CD4-positive, alpha-beta T cell treated with Interferon alpha-2 for 1 hour (primary cell): ENCODE data around the gene NUP210L.

Source experiments
- DNase-seq, 2 donors: peaks; one replicate each; pipeline ENCODE4 v3.0.0-alpha.2; 2020 to 2022

NUP210L gene

GRCh38 chr1:154154534-154155191 lies at the start of gene NUP210L:
NUP210L (minus strand) TSS chr1:154155073.
- no peak for DNase-seq

- no peak for DNase-seq
These were observed 44.6 kb upstream of the NUP210L start for GRCh38 chr1:154199563-154199879.

GRCh38 chr1:154198756-154199562 lies 44.1 kb upstream of the NUP210L start:
- peak; percentile 55 to 75 for DNase-seq

GRCh38 chr1:154193821-154194220 lies 38.9 kb upstream of the NUP210L start:
- no peak for DNase-seq

GRCh38 chr1:154192476-154192875 lies 37.6 kb upstream of the NUP210L start:
- DNase-seq, result no peak

GRCh38 chr1:154191990-154192461 lies 37.2 kb upstream of the NUP210L start, which contains the start of gene TPM3:
TPM3 (minus strand) TSS chr1:154192100; CDS start chr1:154192018, 82 bp downstream.
- no peak for DNase-seq

GRCh38 chr1:154190550-154190949 lies 35.7 kb upstream of the NUP210L start:
- DNase-seq, result no peak

GRCh38 chr1:154186852-154187501 lies 32.1 kb upstream of the NUP210L start:
- DNase-seq, result no peak

- peak; percentile 62 to 78 for DNase-seq
These were observed 31.3 kb upstream of the NUP210L start for GRCh38 chr1:154186177-154186576.

GRCh38 chr1:154183046-154183915 lies 28.4 kb upstream of the NUP210L start:
- DNase-seq, result peak; percentile 92 to 93

- peak; percentile 80 to 84 for DNase-seq
These were observed 27.6 kb upstream of the NUP210L start for GRCh38 chr1:154182344-154183045.

- no peak for DNase-seq
These were observed 27.1 kb upstream of the NUP210L start for GRCh38 chr1:154181944-154182343.

GRCh38 chr1:154179946-154180687 lies 25.2 kb upstream of the NUP210L start:
- DNase-seq, result peak; percentile 26 to 44

GRCh38 chr1:154178911-154179811 lies 24.3 kb upstream of the NUP210L start:
- peak in 1 of 2 donors; percentile 37 for DNase-seq

- peak in 1 of 2 donors; percentile 21 for DNase-seq
These were observed 23.1 kb upstream of the NUP210L start for GRCh38 chr1:154178013-154178412.

GRCh38 chr1:154176337-154176736 lies 21.5 kb upstream of the NUP210L start:
- DNase-seq, result no peak

- no peak for DNase-seq
These were observed 19.8 kb upstream of the NUP210L start for GRCh38 chr1:154174654-154175053.

GRCh38 chr1:154171880-154172279 lies 17.0 kb upstream of the NUP210L start:
- DNase-seq, result no peak

- DNase-seq, result no peak
These were observed 16.3 kb upstream of the NUP210L start for GRCh38 chr1:154171223-154171583.

GRCh38 chr1:154170547-154171222 lies 15.8 kb upstream of the NUP210L start:
- no peak for DNase-seq
